NCI-H345 treated with DMSO at 0.1 percent for 48 hours (cell line): ENCODE measurements around the gene SLC22A7.

ENCODE experiments used
- DNase-seq: peaks from one replicate; lab custom pipeline; 2025; ENCODE audit not compliant: unreplicated experiment; lab: John Stamatoyannopoulos, UW

Gene SLC22A7

GRCh38 chr6:43297644-43298564, at the start of gene SLC22A7:
Gene SLC22A7 (plus strand): TSS chr6:43298260. CDS start chr6:43298359, 99 bp downstream.
- no peak for DNase-seq

DNA sequence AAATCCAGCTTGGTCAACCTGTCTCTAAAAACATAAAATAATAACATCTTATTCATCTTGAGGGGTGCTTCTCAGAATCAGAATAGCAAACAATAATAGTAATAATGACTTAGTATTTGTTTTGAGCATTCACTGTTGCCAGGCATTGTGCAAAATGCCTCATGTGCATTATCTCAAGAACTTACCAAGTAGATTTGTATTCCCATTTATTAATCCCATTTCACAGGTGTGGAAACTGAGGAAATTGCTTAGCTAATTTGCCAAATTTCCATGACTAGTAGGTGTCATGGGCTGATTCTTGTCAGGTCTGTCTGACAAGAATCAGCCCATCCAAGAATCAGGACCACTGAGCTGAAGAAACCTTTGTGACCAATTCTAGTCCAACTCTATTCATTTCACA, 49.3 kb upstream of the SLC22A7 start:
- no peak for DNase-seq

DNA sequence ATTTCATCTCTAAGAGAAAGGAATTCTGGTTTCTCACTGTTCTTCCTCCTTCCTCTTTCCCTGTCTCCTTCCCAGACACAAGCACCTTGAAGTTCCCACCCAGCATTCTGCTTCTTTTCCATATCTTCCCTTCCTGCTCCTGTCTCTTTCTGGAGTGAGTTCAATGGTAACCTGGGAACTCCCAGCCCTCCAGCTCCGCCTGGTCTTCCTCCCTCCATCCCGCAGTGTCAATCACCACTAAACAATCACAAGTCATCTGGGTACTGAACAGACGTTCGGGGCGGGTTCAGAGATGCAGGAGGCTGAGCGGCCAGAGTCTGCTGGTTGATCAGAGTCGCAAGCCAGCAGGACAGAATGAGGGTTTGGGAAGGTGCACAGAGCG, 47.1 kb upstream of the SLC22A7 start:
- DNase-seq: no peak

DNA sequence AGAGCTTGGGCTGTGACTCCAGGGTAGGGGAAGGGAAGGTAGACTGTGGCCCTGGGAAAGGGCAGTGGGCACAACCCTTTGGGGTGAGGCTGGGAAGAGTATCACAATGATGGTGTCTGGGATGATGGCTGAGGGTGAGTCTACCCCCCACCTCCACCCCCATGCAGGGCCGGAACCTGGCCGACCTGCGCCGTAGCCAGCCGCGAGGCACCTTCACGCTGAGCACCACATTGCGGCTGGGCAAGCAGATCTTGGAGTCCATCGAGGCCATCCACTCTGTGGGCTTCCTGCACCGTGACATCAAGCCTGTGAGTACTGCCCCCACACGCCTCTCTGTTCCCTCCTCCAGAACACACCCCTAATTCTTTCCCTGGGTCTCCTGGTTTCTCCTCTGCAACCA, 44.7 kb upstream of the SLC22A7 start:
- no peak for DNase-seq

DNA sequence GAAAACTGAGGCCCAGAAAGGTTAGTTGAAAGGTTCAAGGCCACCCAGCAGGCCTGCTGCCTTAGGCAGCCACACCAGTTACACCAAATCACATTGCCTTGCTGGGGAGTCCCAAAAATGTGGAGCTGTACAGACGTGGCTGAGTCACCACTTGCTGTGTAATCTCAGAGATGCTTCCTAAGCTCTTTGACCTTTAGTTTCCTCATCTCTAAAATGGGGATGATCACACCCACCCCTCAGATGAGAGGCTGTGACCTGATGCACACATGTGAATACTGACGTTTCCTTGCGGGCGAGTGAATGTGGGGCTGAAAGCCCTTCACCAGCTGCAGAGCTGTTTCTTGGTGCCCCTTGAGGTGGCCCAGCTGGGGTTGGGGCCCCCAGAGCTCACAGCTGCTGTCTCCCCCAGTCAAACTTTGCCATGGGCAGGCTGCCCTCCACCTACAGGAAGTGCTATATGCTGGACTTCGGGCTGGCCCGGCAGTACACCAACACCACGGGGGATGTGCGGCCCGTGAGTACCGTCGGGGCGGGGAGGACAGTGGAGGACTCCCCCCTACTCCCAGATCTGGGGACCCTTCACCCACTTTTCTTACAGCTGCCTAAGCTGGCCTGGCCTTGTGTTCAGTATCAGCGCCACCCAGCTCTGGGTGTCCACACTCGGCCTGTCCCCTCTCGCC, 43.8 kb upstream of the SLC22A7 start:
- no peak for DNase-seq

DNA sequence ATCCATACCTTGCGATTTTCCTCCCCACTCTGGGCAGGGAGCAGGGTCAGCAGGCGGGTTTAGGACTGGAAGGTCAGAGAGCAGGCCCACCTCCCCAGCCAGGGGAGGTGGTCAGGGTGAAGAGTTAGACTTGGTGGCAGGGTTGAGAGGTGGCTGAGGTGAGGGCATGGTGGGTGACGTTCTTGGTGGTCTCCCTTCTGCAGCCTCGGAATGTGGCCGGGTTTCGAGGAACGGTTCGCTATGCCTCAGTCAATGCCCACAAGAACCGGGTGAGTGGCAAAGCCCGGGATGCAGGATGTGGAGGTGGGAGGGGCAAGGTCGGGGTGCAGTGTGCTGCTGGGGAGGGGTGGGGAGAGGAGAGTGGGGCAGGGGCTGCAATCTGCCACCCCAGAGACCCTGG, 43.2 kb upstream of the SLC22A7 start:
- DNase-seq: no peak

DNA sequence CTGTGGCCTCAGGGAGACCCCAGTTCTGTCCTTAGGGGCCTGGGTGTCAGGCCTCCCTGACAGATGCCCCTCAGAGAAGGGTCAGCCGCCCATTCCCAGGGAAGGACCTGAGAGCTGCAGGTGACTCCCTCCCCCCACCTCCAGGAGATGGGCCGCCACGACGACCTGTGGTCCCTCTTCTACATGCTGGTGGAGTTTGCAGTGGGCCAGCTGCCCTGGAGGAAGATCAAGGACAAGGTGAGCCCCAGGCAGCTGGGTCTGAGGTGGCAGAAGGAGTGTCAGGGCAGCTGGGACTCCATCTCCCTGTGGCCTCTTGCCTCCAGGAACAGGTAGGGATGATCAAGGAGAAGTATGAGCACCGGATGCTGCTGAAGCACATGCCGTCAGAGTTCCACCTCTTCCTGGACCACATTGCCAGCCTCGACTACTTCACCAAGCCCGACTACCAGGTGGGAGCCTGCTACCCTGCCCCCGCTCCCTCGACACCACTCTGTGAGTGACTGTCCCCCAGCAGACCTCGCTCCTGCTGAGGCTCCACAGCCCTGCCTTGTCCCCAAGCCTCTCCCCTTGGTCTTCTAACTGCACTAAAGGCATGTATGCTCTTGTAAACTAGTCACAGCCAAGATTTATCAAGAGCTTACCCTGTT, 42.5 kb upstream of the SLC22A7 start:
- DNase-seq: no peak

GRCh38 chr6:43256670-43257366, 41.2 kb upstream of the SLC22A7 start:
- no peak for DNase-seq

- no peak for DNase-seq
Observed at GRCh38 chr6:43257367-43258145, 40.5 kb upstream of the SLC22A7 start.

- DNase-seq: no peak
Observed at GRCh38 chr6:43258180-43258579, 39.9 kb upstream of the SLC22A7 start.

DNA sequence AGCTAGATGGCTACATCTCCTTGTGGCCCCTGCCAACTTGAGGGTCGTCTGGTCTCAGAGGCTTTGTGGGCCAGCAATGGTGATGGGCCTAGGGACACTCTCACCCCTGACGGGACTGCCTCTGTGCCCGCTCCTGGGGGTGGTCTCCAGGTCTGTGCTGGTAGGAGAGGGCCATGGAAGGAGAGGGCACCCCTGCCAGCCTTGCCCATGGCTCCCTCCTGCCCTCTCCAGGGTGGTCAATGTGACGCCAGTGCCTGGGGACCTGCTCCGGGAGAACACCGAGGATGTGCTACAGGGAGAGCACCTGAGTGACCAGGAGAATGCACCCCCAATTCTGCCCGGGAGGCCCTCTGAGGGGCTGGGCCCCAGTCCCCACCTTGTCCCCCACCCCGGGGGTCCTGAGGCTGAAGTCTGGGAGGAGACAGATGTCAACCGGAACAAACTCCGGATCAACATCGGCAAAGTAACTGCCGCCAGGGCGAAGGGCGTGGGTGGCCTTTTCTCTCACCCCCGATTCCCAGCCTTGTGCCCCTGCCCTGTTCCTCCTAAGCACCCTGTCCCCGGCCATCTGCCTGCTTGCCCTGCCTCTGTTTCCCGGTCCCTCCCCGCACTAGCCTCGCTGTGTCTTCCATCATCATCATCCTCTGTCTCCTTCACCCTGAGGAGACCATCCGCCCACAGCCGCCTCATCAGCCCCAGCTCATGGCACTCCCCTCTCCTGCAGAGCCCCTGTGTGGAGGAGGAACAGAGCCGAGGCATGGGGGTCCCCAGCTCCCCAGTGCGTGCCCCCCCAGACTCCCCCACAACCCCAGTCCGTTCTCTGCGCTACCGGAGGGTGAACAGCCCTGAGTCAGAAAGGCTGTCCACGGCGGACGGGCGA, 39.0 kb upstream of the SLC22A7 start:
- DNase-seq: no peak

- no peak for DNase-seq
Observed at GRCh38 chr6:43260791-43261190, 37.3 kb upstream of the SLC22A7 start.

- no peak for DNase-seq
Observed at GRCh38 chr6:43261198-43261597, 36.9 kb upstream of the SLC22A7 start.

DNA sequence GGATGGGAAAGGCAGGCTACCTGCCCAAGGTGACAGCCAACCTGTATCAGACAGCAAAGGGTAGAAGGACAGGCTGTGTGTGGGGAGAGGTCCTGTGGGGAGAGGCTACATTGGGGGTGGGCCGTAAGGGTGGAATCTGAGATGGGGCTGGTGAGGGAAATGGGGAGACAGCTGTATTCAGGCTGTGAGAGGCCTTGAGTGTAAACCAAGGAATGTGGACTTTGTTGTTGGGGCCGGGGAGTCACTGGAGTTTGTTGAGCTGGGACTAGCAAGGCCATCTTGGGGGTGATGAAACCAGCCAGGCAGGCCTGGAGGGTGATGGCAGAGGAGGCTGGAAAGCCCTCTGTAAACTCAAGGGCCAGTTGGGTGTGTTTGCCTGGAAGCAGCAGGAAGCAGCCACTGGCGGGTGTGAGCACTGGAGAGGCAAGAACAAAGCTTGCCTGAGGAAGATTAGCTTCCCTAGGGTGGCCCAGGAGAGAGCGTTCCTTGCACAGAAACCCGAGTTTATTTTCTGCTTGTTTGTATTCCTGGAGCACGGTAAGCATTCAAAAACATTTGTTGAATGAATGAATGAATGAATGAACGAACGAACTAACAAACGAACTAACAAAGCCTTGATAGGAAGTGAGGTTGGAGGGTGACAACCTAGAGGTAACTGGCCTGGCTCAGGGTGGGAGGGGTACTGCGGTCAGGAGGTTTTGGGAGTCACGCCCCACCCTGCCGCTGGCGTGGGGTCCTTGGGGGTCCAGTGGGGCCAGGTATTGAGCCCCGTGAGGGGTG, 35.9 kb upstream of the SLC22A7 start:
- DNase-seq: no peak

DNA sequence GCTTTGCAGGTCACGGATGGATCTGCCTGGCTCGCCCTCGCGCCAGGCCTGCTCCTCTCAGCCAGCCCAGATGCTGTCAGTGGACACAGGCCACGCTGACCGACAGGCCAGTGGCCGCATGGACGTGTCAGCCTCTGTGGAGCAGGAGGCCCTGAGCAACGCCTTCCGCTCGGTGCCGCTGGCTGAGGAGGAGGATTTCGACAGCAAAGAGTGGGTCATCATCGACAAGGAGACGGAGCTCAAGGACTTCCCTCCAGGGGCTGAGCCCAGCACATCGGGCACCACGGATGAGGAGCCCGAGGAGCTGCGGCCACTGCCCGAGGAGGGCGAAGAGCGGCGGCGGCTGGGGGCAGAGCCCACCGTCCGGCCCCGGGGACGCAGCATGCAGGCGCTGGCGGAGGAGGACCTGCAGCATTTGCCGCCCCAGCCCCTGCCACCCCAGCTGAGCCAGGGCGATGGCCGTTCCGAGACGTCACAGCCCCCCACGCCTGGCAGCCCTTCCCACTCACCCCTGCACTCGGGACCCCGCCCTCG, 35.2 kb upstream of the SLC22A7 start:
- DNase-seq: no peak

- no peak for DNase-seq
Observed at GRCh38 chr6:43263314-43264178, 34.5 kb upstream of the SLC22A7 start.

- no peak for DNase-seq
Observed at GRCh38 chr6:43264599-43265145, 33.4 kb upstream of the SLC22A7 start.
